Loucy (cell line): ENCODE measurements around the gene TLCD5.

Experiments
- H2AFZ ChIP-seq: fragments of 200-600 bp; sonication (generic); 2 replicates; pipeline ENCODE4 v1.6.0; 2016; ENCODE audit warnings: antibody characterized with exemption, mild to moderate bottlenecking, low read length, moderate library complexity
- H3F3A ChIP-seq: fragments of 200-600 bp; 2 replicates; pipeline ENCODE4 v1.6.0; 2016; ENCODE audit warnings: antibody characterized with exemption, low read depth, mild to moderate bottlenecking
- H3K27me3 ChIP-seq: fragments of 200-600 bp; sonication (generic); 2 replicates; pipeline ENCODE4 v1.6.1; 2014; ENCODE audit warnings: low read length, mild to moderate bottlenecking; ENCODE audit not compliant: insufficient read depth, poor library complexity, severe bottlenecking
- H3K36me3 ChIP-seq: fragments of 200-600 bp; sonication (generic); 2 replicates; pipeline ENCODE4 v1.6.1; 2016; ENCODE audit warnings: low read length; ENCODE audit not compliant: insufficient read depth
- H3K4me1 ChIP-seq: fragments of 200-600 bp; sonication (generic); 2 replicates; pipeline ENCODE4 v1.5.1; 2014; ENCODE audit warnings: low read length, mild to moderate bottlenecking; ENCODE audit not compliant: insufficient read depth, poor library complexity, severe bottlenecking
- H3K4me2 ChIP-seq: fragments of 200-600 bp; sonication (generic); 2 replicates; pipeline ENCODE4 v1.6.0; 2014; ENCODE audit warnings: antibody characterized with exemption, low read length, low read depth, mild to moderate bottlenecking; ENCODE audit not compliant: poor library complexity, severe bottlenecking
- H3K4me3 ChIP-seq: fragments of 200-600 bp; sonication (generic); 2 replicates; pipeline ENCODE4 v1.5.1; 2014; ENCODE audit warnings: low read length, mild to moderate bottlenecking, mixed read lengths; ENCODE audit not compliant: poor library complexity, severe bottlenecking
- H3K79me2 ChIP-seq: fragments of 200-600 bp; sonication (generic); 2 replicates; pipeline ENCODE4 v1.6.1; 2014; ENCODE audit warnings: low read length; ENCODE audit not compliant: insufficient read depth
- H3K9ac ChIP-seq: fragments of 200-600 bp; sonication (generic); 2 replicates; pipeline ENCODE4 v1.6.0; 2014; ENCODE audit warnings: mild to moderate bottlenecking, low read depth, low read length, moderate library complexity; ENCODE audit not compliant: poor library complexity, severe bottlenecking
- H3K9me2 ChIP-seq: fragments of 200-600 bp; sonication (generic); replicated peaks from 2 replicates; pipeline ENCODE4 v1.6.1; 2016; ENCODE audit warnings: low read depth, low read length, mixed read lengths
- H3K9me3 ChIP-seq: fragments of 200-600 bp; sonication (generic); 2 replicates; pipeline ENCODE4 v1.6.1; 2014; ENCODE audit warnings: mild to moderate bottlenecking, antibody characterized with exemption, low read length, low read depth; ENCODE audit not compliant: insufficient read depth
- H4K20me1 ChIP-seq: fragments of 200-600 bp; sonication (generic); 2 replicates; pipeline ENCODE4 v1.6.0; 2014; ENCODE audit warnings: antibody characterized with exemption, low read length, mild to moderate bottlenecking; ENCODE audit not compliant: insufficient read depth, poor library complexity, severe bottlenecking
- CTCF ChIP-seq: fragments of 200-600 bp; sonication (generic); conservative IDR thresholded peaks from 2 replicates; pipeline ENCODE4 v1.5.1; 2014; ENCODE audit warnings: mild to moderate bottlenecking, antibody characterized with exemption, low read length
- EZH2phosphoT487 ChIP-seq: fragments of 200-600 bp; IDR thresholded peaks from 2 replicates; pipeline ENCODE4 v1.6.1; 2018; ENCODE audit warnings: antibody characterized with exemption, mild to moderate bottlenecking, moderate library complexity, borderline replicate concordance

Gene TLCD5

GRCh38 chr11:120372296-120372695 lies 47.2 kb downstream of the TLCD5 start:
- Histone ChIP-seq H3F3A (no peaks in the 10 kb centered on the region), H3K4me3 (no peak overlapping the region), H2AFZ (no peak overlapping the region), H3K36me3 (no peaks in the 10 kb centered on the region), H3K4me2 (no peak overlapping the region), H3K9me3 (no peaks in the 10 kb centered on the region), H3K9me2 (no peaks in the 10 kb centered on the region), H4K20me1 (no peaks in the 10 kb centered on the region), H3K9ac (no peak overlapping the region), H3K27me3 (peaks cover 14% of the 10 kb centered on the region), H3K79me2 (no peaks in the 10 kb centered on the region), H3K4me1 (no peaks in the 10 kb centered on the region)
- TF ChIP-seq CTCF (no peak), EZH2phosphoT487 (no peak)

GRCh38 chr11:120375076-120375475 lies 50.0 kb downstream of the TLCD5 start:
- no peaks in the 10 kb centered on the region for H3K79me2 ChIP-seq
- no peaks in the 10 kb centered on the region for H3K36me3 ChIP-seq
- no peaks in the 10 kb centered on the region for H3K4me1 ChIP-seq
- no peaks in the 10 kb centered on the region for H3F3A ChIP-seq
- no peak overlapping the region for H3K4me2 ChIP-seq
- H3K9ac ChIP-seq: no peak overlapping the region
- TF ChIP-seq CTCF (no peak), EZH2phosphoT487 (no peak)
- no peak overlapping the region for H3K4me3 ChIP-seq
- no peaks in the 10 kb centered on the region for H3K9me3 ChIP-seq
- H4K20me1 ChIP-seq: no peaks in the 10 kb centered on the region
- H2AFZ ChIP-seq: no peak overlapping the region
- no peaks in the 10 kb centered on the region for H3K9me2 ChIP-seq
- peaks cover 14% of the 10 kb centered on the region for H3K27me3 ChIP-seq

GRCh38 chr11:120376547-120377182 lies 51.6 kb downstream of the TLCD5 start:
- peaks cover 12% of the 10 kb centered on the region for H3K27me3 ChIP-seq
- no peaks in the 10 kb centered on the region for H3K36me3 ChIP-seq
- H3K9me3 ChIP-seq: no peaks in the 10 kb centered on the region
- H2AFZ ChIP-seq: no peak overlapping the region
- H3K9ac ChIP-seq: no peak overlapping the region
- no peaks in the 10 kb centered on the region for H4K20me1 ChIP-seq
- H3K79me2 ChIP-seq: no peaks in the 10 kb centered on the region
- TF ChIP-seq EZH2phosphoT487: no peak
- no peak for TF ChIP-seq CTCF
- H3K9me2 ChIP-seq: no peaks in the 10 kb centered on the region
- H3K4me1 ChIP-seq: no peaks in the 10 kb centered on the region
- H3K4me3 ChIP-seq: no peak overlapping the region
- no peak overlapping the region for H3K4me2 ChIP-seq
- no peaks in the 10 kb centered on the region for H3F3A ChIP-seq
